ENCODE measurements around the gene GPHB5.
"Not testable (repeated sequence)": the region's sequence is repeated elsewhere in the genome, so short reads cannot be mapped to it uniquely, and the experiment has no call there.

Gene GPHB5

DNA sequence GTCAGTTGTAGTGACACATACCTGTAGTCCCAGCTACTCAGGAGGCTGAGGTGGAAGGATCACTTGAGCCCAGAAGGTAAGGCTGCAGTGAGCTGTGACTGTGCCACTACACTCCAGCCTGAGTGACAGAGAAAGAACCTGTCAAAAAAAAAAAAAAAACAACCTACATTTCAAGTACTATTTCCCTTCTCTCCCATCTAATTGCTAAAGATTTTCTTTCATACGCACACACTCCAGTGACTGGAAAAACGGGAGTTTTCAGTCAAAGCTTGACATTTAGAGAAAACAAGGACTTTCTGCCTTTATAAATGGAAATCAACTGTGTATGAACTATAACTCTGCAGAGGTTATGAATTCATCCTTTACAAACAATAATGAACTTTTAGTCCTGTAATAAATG is 25.9 kb downstream of the GPHB5 start:
- DNase-seq = no peak

GRCh38 chr14:63290741-63291430 is 27.8 kb downstream of the GPHB5 start:
- DNase-seq = no peak

- DNase-seq = no peak
Measured at GRCh38 chr14:63288853-63289252, 29.9 kb downstream of the GPHB5 start.

DNA sequence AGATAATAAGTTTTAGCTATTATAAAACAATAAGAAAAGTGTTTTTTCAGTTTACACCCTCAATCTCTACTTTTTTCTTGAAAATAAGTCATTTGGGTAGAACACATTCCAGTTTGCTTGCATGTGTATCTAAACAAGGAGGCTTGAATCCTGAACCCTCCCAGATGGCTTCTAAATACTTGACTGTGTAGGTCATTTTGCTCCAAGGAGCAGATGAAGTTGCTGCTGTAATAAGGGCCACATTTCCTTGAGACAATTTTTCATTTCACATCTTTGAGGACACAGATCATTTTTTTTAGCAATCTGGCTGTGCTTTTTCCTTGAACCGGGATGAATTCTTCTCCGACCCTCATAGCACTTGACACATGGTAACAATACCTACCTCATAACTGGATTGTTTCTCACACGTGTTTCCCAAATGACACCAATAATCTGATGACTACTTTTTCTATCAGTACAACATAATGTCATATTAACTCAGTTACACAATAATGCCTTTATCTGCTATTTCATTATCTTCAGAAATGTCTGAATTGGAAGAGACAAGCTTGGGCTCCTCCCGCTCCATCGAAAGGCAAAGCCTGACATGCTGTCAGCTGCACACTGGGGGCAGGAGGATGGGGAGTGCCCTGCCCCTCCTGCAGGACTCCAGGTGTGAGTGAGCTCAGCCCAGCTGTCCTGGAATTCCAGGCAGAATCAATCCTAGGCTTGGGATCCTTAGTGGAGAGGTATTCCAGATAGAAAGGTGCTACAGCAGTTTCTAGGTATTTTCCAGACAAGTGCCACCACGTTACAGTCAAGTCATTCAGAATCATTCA is 30.9 kb downstream of the GPHB5 start:
- DNase-seq = no peak

DNA sequence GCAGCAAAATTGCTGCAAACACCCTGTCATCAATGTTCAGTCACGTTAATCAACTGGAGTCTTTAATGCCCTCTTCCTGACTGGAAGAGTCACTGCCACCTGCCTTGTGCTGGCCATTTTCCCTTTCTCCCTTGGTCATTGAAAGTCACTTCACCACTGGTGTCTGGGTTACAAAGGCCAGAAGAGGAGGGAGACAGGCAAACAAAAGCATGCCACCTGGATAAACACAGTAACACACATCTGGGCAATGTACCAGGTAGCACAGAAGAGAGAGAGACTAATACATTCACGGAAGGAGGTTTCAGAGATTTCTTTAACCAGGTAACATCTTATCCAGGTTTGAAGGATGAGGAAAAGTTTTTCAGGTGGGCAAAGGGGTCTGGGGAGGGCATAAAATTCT is 32.7 kb downstream of the GPHB5 start:
- no peak for DNase-seq

- no peak for DNase-seq
Measured at GRCh38 chr14:63283884-63284248, 34.9 kb downstream of the GPHB5 start.

DNA sequence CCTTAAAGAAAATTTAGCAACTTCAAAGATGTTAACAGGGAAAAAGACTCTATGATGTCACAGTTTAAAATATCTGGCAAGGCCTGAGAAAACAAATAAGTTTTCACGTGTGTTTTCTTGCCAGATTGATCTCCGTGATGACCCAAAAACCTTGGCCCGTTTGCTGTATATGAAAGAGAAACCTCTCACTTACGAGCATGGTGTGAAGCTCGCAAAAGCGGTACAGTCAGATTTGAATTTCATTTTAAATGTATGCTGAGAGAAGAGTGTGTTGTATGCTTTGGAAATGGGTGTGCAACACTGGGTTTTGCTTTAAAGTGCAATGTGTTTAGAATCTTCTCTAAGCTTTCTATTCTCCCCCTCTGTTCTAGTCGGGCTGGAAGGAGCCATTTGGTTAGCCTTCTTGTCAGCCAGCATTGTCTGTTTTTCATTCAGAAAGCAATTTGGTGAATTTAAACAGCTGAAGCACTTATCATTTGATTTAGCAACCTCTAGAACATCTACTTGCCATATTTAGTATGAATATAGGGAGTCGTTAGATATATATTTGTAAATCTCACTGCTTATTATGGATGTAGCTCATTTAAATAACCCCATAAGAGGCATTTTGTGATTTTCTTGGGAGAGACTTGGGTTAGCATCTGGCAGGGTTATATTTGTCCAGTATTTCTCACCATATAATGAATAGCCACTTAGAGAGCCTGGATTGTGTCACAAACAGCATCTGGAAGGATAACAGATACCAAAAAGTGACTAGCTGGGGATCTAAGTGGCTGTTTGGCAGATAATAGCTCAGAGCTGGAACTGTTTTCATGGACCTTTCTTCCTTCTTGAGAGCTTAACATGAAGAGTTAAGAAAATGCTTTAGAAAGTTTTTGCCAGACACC is 35.5 kb downstream of the GPHB5 start:
- no peak for DNase-seq

- DNase-seq = not testable (repeated sequence)
Measured at GRCh38 chr14:63279933-63280332, 38.8 kb downstream of the GPHB5 start.

DNA sequence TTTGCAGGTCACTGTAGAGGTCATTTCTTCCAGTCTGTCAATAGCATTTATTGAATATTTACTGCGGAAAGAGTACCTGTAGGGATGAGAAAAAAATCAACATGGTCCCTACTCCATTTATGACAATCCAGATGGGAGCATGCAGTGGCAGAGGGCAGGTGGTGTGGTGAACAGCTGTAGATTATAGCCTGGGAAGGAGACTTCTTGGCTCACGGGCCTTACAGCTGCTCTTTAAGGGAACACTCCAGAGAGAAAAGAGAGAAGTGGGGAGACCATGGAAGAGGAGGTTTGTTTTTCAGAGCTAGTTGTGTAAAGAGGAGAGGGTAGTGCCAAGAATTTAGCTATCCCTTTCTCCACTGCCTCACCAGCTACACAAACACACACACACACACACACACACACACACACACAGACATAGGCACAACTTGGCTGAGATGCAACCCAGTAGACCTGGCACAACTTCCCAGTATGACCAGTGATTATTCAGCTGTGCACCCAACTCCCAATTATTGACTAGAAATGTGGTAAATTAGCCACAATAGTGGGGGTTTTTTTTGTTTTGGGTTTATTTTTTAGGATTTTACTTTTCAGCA is 41.0 kb downstream of the GPHB5 start:
- no peak for DNase-seq

DNA sequence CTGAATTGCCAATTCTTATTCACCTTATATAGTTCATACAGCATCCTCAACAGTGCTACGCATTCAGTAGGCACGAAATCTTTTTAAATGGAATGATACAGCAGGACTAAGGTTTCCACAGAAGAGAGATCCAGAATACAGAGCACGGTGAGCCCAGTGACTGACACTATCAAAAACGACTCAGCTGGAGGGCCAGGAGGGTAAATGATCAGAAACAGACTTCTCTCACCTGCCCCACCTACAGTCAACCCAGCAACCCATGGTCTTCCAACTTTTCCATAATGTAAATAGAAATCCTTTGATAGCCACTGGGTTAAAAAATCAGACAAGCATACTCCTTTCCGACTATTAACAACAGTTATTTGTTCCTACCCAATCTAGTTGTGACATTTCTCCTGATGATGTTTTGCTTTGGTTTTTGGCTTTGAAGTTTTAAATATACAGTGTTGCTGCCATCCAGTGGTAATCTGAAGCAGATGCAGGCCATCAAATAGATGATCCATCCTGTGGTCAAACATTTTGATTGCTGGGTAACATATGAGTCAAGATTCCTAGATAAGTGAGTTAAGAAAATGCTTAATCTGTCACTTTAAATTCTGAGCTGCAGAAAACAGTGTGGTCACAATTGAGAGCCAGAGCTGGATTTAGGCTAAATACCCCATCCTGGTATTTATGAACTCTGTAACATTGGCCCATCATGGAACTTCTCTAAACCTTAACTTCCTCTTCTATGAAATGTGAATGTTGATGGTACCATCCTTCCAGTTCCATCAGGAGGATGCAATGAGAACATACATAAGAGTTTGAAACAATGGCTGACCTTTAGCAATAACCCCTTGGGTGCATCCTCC is 42.0 kb downstream of the GPHB5 start:
- DNase-seq = no peak

DNA sequence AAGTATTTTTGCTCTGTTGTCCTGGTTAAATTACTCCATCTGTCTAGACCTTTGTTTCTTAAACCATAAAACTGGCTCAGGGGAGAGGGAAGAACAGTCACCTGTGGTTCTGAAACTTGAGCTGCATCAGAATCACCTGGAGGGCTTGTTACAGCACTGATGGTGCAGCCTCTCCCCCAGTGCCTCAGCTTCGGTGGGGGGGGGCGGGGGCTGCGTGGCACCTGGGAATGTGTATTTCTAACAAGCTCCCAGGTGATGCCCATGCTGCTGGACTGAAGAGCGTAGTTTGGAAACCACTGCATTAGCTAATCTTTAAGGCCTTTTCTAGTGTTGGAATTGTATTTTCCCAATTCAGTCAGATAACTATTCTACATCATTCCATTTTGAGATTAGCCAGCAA is 42.7 kb downstream of the GPHB5 start:
- no peak for DNase-seq

GRCh38 chr14:63275611-63276010 is 43.1 kb downstream of the GPHB5 start:
- DNase-seq = no peak

DNA sequence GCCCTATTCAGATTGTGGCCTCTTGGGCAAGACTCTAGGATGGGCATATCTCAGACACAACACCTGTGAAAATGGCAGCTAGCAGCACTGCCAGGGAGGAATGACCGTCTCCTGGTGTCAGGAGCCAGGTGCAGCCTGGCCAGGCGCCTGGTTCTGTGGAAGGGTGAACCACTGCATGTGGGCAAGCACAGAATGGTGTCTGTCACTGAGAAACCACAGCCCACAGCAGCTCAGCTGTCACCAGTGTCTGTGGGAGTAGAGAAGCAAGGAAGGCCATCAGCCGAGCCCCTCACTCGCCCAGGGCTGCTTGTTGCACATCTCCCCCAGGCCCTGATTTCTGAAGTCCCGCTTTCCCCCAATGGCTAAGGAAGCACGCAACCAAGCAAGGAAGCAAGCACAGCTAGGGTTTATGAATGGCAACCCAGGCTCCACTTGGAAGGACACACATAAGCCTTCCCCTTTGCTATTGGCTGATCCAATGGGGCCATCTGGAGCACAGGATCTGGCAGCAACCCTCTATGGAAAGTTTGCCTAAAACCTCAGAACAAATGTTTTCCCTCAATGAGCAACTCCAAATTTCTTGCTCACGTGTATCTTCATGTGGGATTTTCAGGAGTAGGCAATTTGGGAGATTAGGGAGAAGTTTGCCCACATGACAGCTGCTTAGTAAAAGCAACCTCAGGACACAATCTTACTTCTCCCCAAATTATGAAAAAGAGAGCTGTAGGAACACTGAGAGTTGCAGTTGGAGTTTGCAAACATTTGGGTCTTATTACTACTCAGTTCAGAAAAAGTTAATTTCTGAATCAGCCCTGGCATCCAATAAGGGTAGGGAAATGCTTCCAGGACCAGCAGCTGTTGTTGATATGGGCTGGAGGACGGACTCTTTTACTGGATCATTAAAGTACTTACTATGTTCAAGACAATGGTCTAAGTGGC is 44.7 kb downstream of the GPHB5 start:
- DNase-seq = no peak

DNA sequence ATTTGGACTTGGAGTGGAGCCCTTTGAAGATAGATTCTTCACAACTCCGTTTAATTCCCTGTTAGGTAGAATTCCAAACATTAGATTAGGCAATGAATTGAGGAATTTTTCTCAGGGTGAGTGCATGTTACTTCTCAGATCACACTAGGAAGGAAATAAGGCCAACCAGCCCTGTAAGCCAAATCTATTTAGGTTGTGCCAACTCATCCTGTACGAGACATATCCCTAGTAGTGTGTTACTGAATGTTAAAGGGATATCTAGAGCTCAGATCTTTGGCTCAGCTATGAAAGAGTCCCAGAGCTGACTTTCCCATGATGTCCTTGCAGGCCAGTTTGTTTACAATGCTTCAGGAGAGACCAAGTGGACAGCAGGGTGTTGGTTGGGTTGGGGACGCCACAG is 45.6 kb downstream of the GPHB5 start:
- no peak for DNase-seq

DNA sequence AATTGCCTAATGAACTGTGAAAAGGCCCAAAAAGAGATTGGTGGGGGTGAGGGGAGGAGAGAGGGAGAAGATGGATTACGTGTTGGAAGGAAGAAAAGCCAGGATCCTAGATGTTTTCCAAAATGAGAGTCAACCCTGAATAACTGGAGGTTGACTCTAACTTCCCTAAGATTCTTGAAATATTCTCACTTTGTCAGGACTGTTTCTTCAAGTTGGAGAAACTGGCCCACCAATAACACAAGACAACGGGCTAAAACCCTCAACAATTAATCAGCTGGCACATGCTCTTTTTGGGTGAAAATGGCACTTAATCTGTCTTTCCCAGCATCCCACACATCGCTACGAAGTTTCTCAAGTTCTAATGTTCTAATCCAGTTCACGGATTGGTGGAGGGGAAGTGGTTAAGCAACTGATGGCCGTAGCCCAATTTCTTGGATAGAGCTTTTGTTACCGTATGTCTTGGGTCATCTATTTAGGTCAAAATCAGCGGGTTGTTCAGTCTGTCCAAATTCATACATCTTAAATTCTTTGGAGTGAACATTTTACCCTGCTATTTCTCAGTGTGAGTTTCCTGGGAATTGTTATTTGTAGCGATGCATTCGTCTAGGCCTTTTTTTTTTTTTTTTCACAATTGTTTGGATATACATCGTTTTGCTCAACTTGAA is 49.0 kb downstream of the GPHB5 start:
- DNase-seq = no peak

DNA sequence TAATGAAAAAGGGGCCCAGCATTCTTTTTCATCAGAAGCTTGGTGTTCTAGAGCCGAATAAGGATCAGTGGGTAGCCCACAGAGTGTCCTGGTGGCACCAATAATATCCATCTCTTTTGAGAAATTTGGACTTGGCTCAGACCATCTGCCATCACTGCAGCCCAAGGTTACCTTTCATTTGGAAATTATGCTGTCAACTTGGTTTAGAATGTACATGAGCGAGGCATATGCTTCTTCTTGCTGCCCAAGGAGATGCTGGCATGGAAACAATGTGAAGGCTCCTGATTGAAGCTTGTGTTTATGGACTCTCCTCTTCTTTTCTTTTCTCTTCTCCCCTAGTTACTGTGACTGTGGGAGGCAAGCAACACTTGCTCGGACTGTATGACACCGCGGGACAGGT is 50.0 kb downstream of the GPHB5 start:
- no peak for DNase-seq

DNA sequence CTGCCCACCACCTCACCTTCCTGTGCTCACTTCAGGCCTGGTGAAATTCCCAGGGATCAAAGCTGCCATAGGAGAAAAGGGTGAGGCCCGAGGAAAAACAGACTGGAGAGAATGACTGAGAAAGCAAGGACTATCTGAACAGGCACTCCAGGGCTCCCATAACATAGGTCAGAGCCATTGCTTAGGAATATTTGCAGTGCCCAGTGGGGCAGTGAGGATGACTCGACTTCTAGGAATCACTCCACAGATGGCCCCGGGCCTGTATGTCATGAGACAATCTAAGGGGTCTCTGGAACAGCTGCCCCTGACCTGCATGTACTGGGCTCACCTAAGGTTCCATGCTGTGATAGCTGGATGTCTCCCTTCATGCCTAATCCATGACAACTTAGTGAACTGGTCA is 51.6 kb downstream of the GPHB5 start:
- DNase-seq = no peak

- no peak for DNase-seq
Measured at GRCh38 chr14:63266106-63266505, 52.6 kb downstream of the GPHB5 start.

Measured in bone marrow (tissue), 2 donors.